ENCODE data around the gene GARS1. TPM values are rescaled to one million over a fixed set of nuclear protein-coding genes. Genes with fewer than 3 reads are reported as not detected.

The GARS1 gene
- total RNA-seq, 3 donors from 2014 or later, result 366 to 488 (median 410) TPM

GRCh38 chr7:30662431-30662939 is 67.8 kb downstream of the GARS1 start:
- no peak for ATAC-seq
- H3K4me3 Mint-ChIP-seq, result no peak overlapping the region
- no peaks in the 10 kb centered on the region for H3K36me3 Mint-ChIP-seq (ENCODE audit: insufficient read depth)
- DNase-seq, result no peak
- H3K27me3 Mint-ChIP-seq (ENCODE audit: low read depth), result no peaks in the 10 kb centered on the region
- H3K4me1 Mint-ChIP-seq (ENCODE audit: low read depth), result no peaks in the 10 kb centered on the region
- H3K9me3 Mint-ChIP-seq, result no peaks in the 10 kb centered on the region

- no peak for ATAC-seq
- DNase-seq, result no peak
- Mint-ChIP-seq H3K9me3 (no peaks in the 10 kb centered on the region), H3K36me3 (ENCODE audit: insufficient read depth) (no peaks in the 10 kb centered on the region), H3K27me3 (ENCODE audit: low read depth) (no peaks in the 10 kb centered on the region), H3K4me3 (no peak overlapping the region), H3K4me1 (ENCODE audit: low read depth) (no peaks in the 10 kb centered on the region)
Measured at GRCh38 chr7:30663414-30663813, 68.7 kb downstream of the GARS1 start.

GRCh38 chr7:30664184-30664885 is 69.7 kb downstream of the GARS1 start:
- peaks cover under 1% of the 10 kb centered on the region for H3K27me3 Mint-ChIP-seq (ENCODE audit: low read depth)
- no peak for ATAC-seq
- H3K36me3 Mint-ChIP-seq (ENCODE audit: insufficient read depth), result no peaks in the 10 kb centered on the region
- H3K9me3 Mint-ChIP-seq, result no peaks in the 10 kb centered on the region
- no peaks in the 10 kb centered on the region for H3K4me1 Mint-ChIP-seq (ENCODE audit: low read depth)
- DNase-seq, result no peak
- no peak overlapping the region for H3K4me3 Mint-ChIP-seq

- no peaks in the 10 kb centered on the region for H3K9me3 Mint-ChIP-seq
- ATAC-seq, result no peak
Measured at GRCh38 chr7:30665043-30665442, 70.4 kb downstream of the GARS1 start.

GRCh38 chr7:30665449-30665848 is 70.8 kb downstream of the GARS1 start:
- ATAC-seq (no peak), DNase-seq (no peak)
- Mint-ChIP-seq H3K4me3 (no peak overlapping the region), H3K36me3 (ENCODE audit: insufficient read depth) (no peaks in the 10 kb centered on the region), H3K4me1 (ENCODE audit: low read depth) (no peaks in the 10 kb centered on the region), H3K9me3 (no peaks in the 10 kb centered on the region), H3K27me3 (ENCODE audit: low read depth) (peaks cover 7% of the 10 kb centered on the region)

More at GRCh38 chr7:30665043-30665442, 70.4 kb downstream of the GARS1 start:
- Mint-ChIP-seq H3K36me3 (ENCODE audit: insufficient read depth) (no peaks in the 10 kb centered on the region), H3K27me3 (ENCODE audit: low read depth) (peaks cover 7% of the 10 kb centered on the region), H3K4me1 (ENCODE audit: low read depth) (no peaks in the 10 kb centered on the region), H3K4me3 (no peak overlapping the region)
- DNase-seq, result no peak

- Mint-ChIP-seq H3K4me1 (ENCODE audit: low read depth) (no peaks in the 10 kb centered on the region), H3K36me3 (ENCODE audit: insufficient read depth) (no peaks in the 10 kb centered on the region), H3K9me3 (no peaks in the 10 kb centered on the region), H3K4me3 (no peak overlapping the region), H3K27me3 (ENCODE audit: low read depth) (peaks cover 7% of the 10 kb centered on the region)
- DNase-seq, result no peak
- no peak for ATAC-seq
Measured at GRCh38 chr7:30667172-30667571, 72.5 kb downstream of the GARS1 start.

GRCh38 chr7:30668102-30668501 is 73.4 kb downstream of the GARS1 start:
- ATAC-seq (no peak), DNase-seq (no peak)
- Mint-ChIP-seq H3K9me3 (no peaks in the 10 kb centered on the region), H3K4me3 (no peak overlapping the region), H3K4me1 (ENCODE audit: low read depth) (no peaks in the 10 kb centered on the region), H3K27me3 (ENCODE audit: low read depth) (peaks cover 9% of the 10 kb centered on the region), H3K36me3 (ENCODE audit: insufficient read depth) (no peaks in the 10 kb centered on the region)

- Mint-ChIP-seq H3K9me3 (no peaks in the 10 kb centered on the region), H3K36me3 (ENCODE audit: insufficient read depth) (no peaks in the 10 kb centered on the region), H3K4me1 (ENCODE audit: low read depth) (no peaks in the 10 kb centered on the region), H3K4me3 (no peak overlapping the region), H3K27me3 (ENCODE audit: low read depth) (peaks cover 15% of the 10 kb centered on the region)
- ATAC-seq, result no peak
- DNase-seq, result no peak
Measured at GRCh38 chr7:30671793-30672465, 77.3 kb downstream of the GARS1 start.

- no peak for ATAC-seq
- Mint-ChIP-seq H3K4me1 (ENCODE audit: low read depth) (no peaks in the 10 kb centered on the region), H3K9me3 (no peaks in the 10 kb centered on the region), H3K36me3 (ENCODE audit: insufficient read depth) (no peaks in the 10 kb centered on the region), H3K27me3 (ENCODE audit: low read depth) (peaks cover 30% of the 10 kb centered on the region), H3K4me3 (no peak overlapping the region)
- DNase-seq, result no peak
Measured at GRCh38 chr7:30674420-30674819, 79.7 kb downstream of the GARS1 start.

GRCh38 chr7:30674876-30675275 is 80.2 kb downstream of the GARS1 start:
- no peaks in the 10 kb centered on the region for H3K9me3 Mint-ChIP-seq
- no peak overlapping the region for H3K4me3 Mint-ChIP-seq
- H3K36me3 Mint-ChIP-seq (ENCODE audit: insufficient read depth), result no peaks in the 10 kb centered on the region
- no peaks in the 10 kb centered on the region for H3K4me1 Mint-ChIP-seq (ENCODE audit: low read depth)
- H3K27me3 Mint-ChIP-seq (ENCODE audit: low read depth), result peaks cover 27% of the 10 kb centered on the region
- ATAC-seq (no peak), DNase-seq (no peak)

GRCh38 chr7:30678805-30679204 is 84.1 kb downstream of the GARS1 start:
- no peak overlapping the region for H3K4me3 Mint-ChIP-seq
- H3K4me1 Mint-ChIP-seq (ENCODE audit: low read depth), result peaks cover 11% of the 10 kb centered on the region
- no peaks in the 10 kb centered on the region for H3K36me3 Mint-ChIP-seq (ENCODE audit: insufficient read depth)
- H3K9me3 Mint-ChIP-seq, result no peaks in the 10 kb centered on the region
- ATAC-seq (no peak), DNase-seq (no peak)
- H3K27me3 Mint-ChIP-seq (ENCODE audit: low read depth), result peaks cover 57% of the 10 kb centered on the region

GRCh38 chr7:30679664-30680063 is 85.0 kb downstream of the GARS1 start:
- no peak for ATAC-seq
- Mint-ChIP-seq H3K27me3 (ENCODE audit: low read depth) (peaks cover 65% of the 10 kb centered on the region), H3K36me3 (ENCODE audit: insufficient read depth) (no peaks in the 10 kb centered on the region), H3K9me3 (no peaks in the 10 kb centered on the region), H3K4me1 (ENCODE audit: low read depth) (peaks cover 11% of the 10 kb centered on the region), H3K4me3 (no peak overlapping the region)
- no peak for DNase-seq

- no peak for ATAC-seq
- Mint-ChIP-seq H3K4me1 (ENCODE audit: low read depth) (peaks cover 11% of the 10 kb centered on the region), H3K27me3 (ENCODE audit: low read depth) (peaks cover 71% of the 10 kb centered on the region), H3K4me3 (peak overlapping the region; percentile 73), H3K36me3 (ENCODE audit: insufficient read depth) (no peaks in the 10 kb centered on the region), H3K9me3 (no peaks in the 10 kb centered on the region)
- no peak for DNase-seq
Measured at GRCh38 chr7:30681331-30681797, 86.7 kb downstream of the GARS1 start.

GRCh38 chr7:30681815-30682211 is 87.1 kb downstream of the GARS1 start:
- Mint-ChIP-seq H3K9me3 (no peaks in the 10 kb centered on the region), H3K36me3 (ENCODE audit: insufficient read depth) (no peaks in the 10 kb centered on the region), H3K4me3 (peak overlapping the region; percentile 73), H3K4me1 (ENCODE audit: low read depth) (peaks cover 11% of the 10 kb centered on the region), H3K27me3 (ENCODE audit: low read depth) (peaks cover 68% of the 10 kb centered on the region)
- ATAC-seq (peak; percentile 30 to 42), DNase-seq (no peak)
